H1 (cell line): Measurements from ENCODE around the gene ZDHHC11. TPM values are rescaled to one million over a fixed set of nuclear protein-coding genes. Genes with fewer than 3 reads are reported as not detected.

ENCODE experiments used
- CTCF ChIA-PET: fragments of 300-600 bp; sonication (Branson Sonifier 250); formaldehyde crosslinking; loops from one replicate; lab custom pipeline; 2021; ENCODE audit not compliant: partially characterized antibody; lab: Charles Lee
- POLR2A ChIA-PET: fragments of 300-600 bp; sonication (Branson Sonifier 250); formaldehyde crosslinking; loops from one replicate; lab custom pipeline; 2021; ENCODE audit warnings: inconsistent platforms; ENCODE audit not compliant: partially characterized antibody; lab: Charles Lee
- DNase-seq, 2 experiments: peaks; one replicate each; pipeline versions ENCODE4 v3.0.0 to v3.0.0-alpha.2; 2010 to 2022; ENCODE audit warnings: low spot score in 2 of 2, low read depth in 1 of 2, mixed read lengths in 1 of 2
- FAIRE-seq: peaks from 2 replicates; lab custom pipeline; 2011; peaks lifted over from hg19 to GRCh38; lab: Jason Lieb, UNC
- H2AFZ ChIP-seq: 2 replicates; pipeline ENCODE4 v1.8.1; 2012; ENCODE audit warnings: low read length, inconsistent platforms
- H2AK5ac ChIP-seq: 2 replicates; pipeline ENCODE4 v1.6.1; 2013; ENCODE audit warnings: low read depth, low read length
- H2BK120ac ChIP-seq: replicated peaks from 2 replicates; pipeline ENCODE3; 2013; ENCODE audit warnings: low read depth, low read length, inconsistent platforms
- H2BK12ac ChIP-seq: 2 replicates; pipeline ENCODE4 v1.6.1; 2013; ENCODE audit warnings: low read depth, low read length
- H2BK15ac ChIP-seq: 2 replicates; pipeline ENCODE4 v1.6.1; 2013; ENCODE audit warnings: low read length
- H2BK20ac ChIP-seq: 2 replicates; pipeline ENCODE4 v1.6.1; 2013; ENCODE audit warnings: low read length
- H2BK5ac ChIP-seq: 2 replicates; pipeline ENCODE4 v1.6.1; 2013; ENCODE audit warnings: low read depth, low read length
- H3K14ac ChIP-seq: 2 replicates; pipeline ENCODE4 v1.6.1; 2013; ENCODE audit warnings: inconsistent platforms; ENCODE audit not compliant: insufficient read length
- H3K18ac ChIP-seq: 2 replicates; pipeline ENCODE4 v1.6.1; 2013; ENCODE audit warnings: low read length; ENCODE audit errors: extremely low read depth
- H3K23ac ChIP-seq: 2 replicates; pipeline ENCODE4 v1.6.1; 2013; ENCODE audit warnings: inconsistent platforms; ENCODE audit not compliant: insufficient read length
- H3K23me2 ChIP-seq: 2 replicates; pipeline ENCODE4 v1.6.1; 2013; ENCODE audit warnings: low read depth, low read length
- H3K27ac ChIP-seq: 2 replicates; pipeline ENCODE4 v1.6.1; 2011; ENCODE audit warnings: low read depth, low read length, inconsistent platforms
- H3K27me3 ChIP-seq, 4 experiments: replicated peaks in 1 of 4; 1 replicate in 1 of 4; 2 replicates in 3 of 4; pipeline versions ENCODE4 v1.6.1 to v1.8.1; 2011 to 2013; ENCODE audit warnings: low read length in 3 of 4, mild to moderate bottlenecking in 3 of 4, inconsistent platforms in 2 of 4, mixed read lengths in 2 of 4, moderate library complexity in 1 of 4; ENCODE audit not compliant: control insufficient read depth in 3 of 4, insufficient read depth in 3 of 4; ENCODE audit errors: extremely low read depth in 1 of 4
- H3K36me3 ChIP-seq, 4 experiments: 2 replicates each; pipeline versions ENCODE4 v1.6.1 to v1.8.1; 2011 to 2013; ENCODE audit warnings: mild to moderate bottlenecking in 4 of 4, low read length in 3 of 4, moderate library complexity in 2 of 4, control low read depth in 1 of 4, inconsistent platforms in 1 of 4; ENCODE audit not compliant: insufficient read depth in 4 of 4, control insufficient read depth in 2 of 4
- H3K4ac ChIP-seq: replicated peaks from 2 replicates; pipeline ENCODE3; 2013; ENCODE audit warnings: low read length, low read depth, mixed read lengths, inconsistent platforms; ENCODE audit not compliant: insufficient read length
- H3K4me1 ChIP-seq, 4 experiments: replicated peaks in 1 of 4; 1 replicate in 1 of 4; 2 replicates in 3 of 4; pipeline versions ENCODE4 v1.6.1 to v1.8.1; 2011 to 2013; ENCODE audit warnings: low read length in 3 of 4, inconsistent platforms in 2 of 4, mixed read lengths in 1 of 4; ENCODE audit not compliant: insufficient read depth in 4 of 4, control insufficient read depth in 3 of 4
- H3K4me2 ChIP-seq, 2 experiments: 2 replicates each; pipeline versions ENCODE4 v1.6.1 to v1.8.1; 2011 to 2013; ENCODE audit warnings: low read depth in 2 of 2, low read length in 2 of 2, control low read depth in 1 of 2, inconsistent platforms in 1 of 2, mild to moderate bottlenecking in 1 of 2; ENCODE audit not compliant: insufficient read depth in 1 of 2
- H3K4me3 ChIP-seq, 4 experiments: fragments of 200-600, 300-600 bp in 1 of 4; sonication (generic), shearing (Covaris generic), sonication (Bioruptor Twin) in 1 of 4; 2 replicates each; pipeline versions ENCODE4 v1.5.1 to v1.8.1; 2011 to 2016; ENCODE audit warnings: low read length in 4 of 4, low read depth in 3 of 4, control low read depth in 2 of 4, inconsistent platforms in 2 of 4, mild to moderate bottlenecking in 2 of 4, mixed read lengths in 1 of 4, moderate library complexity in 1 of 4; ENCODE audit not compliant: insufficient read depth in 2 of 4; ENCODE audit errors: extremely low read depth in 1 of 4
- H3K56ac ChIP-seq: replicated peaks from 2 replicates; pipeline ENCODE3; 2013; ENCODE audit warnings: low read depth, mild to moderate bottlenecking, mixed read lengths, low read length, inconsistent platforms; ENCODE audit not compliant: insufficient read length
- H3K79me1 ChIP-seq: 2 replicates; pipeline ENCODE4 v1.6.1; 2013; ENCODE audit warnings: low read depth, low read length, control low read depth
- H3K79me2 ChIP-seq, 2 experiments: 2 replicates each; pipeline versions ENCODE4 v1.6.1 to v1.8.1; 2012 to 2013; ENCODE audit warnings: low read length in 2 of 2, mild to moderate bottlenecking in 2 of 2, inconsistent platforms in 1 of 2; ENCODE audit not compliant: insufficient read depth in 2 of 2, control insufficient read depth in 1 of 2
- H3K9ac ChIP-seq, 4 experiments: replicated peaks in 1 of 4; 1 replicate in 1 of 4; 2 replicates in 3 of 4; pipeline versions ENCODE4 v1.6.1 to v1.8.1; 2011 to 2013; ENCODE audit warnings: low read depth in 3 of 4, low read length in 3 of 4, control low read depth in 2 of 4, mild to moderate bottlenecking in 2 of 4, moderate library complexity in 2 of 4, inconsistent platforms in 1 of 4; ENCODE audit errors: extremely low read depth in 1 of 4
- H3K9me3 ChIP-seq, 2 experiments: 2 replicates each; pipeline versions ENCODE4 v1.6.1 to v1.8.1; 2012 to 2013; ENCODE audit warnings: mild to moderate bottlenecking in 2 of 2, moderate library complexity in 2 of 2, control low read depth in 1 of 2, inconsistent platforms in 1 of 2, low read depth in 1 of 2, low read length in 1 of 2, mixed read lengths in 1 of 2; ENCODE audit not compliant: insufficient read depth in 2 of 2
- H4K20me1 ChIP-seq, 2 experiments: replicated peaks in 1 of 2; 2 replicates each; pipeline versions ENCODE3 to v1.8.1; 2011 to 2013; ENCODE audit warnings: inconsistent platforms in 2 of 2, low read length in 2 of 2, mild to moderate bottlenecking in 1 of 2; ENCODE audit not compliant: insufficient read depth in 2 of 2, control insufficient read depth in 1 of 2
- H4K5ac ChIP-seq: 2 replicates; pipeline ENCODE4 v1.6.1; 2013; ENCODE audit warnings: low read length, low read depth, mixed read lengths, inconsistent platforms; ENCODE audit not compliant: insufficient read length
- H4K8ac ChIP-seq: 2 replicates; pipeline ENCODE4 v1.8.0; 2013; ENCODE audit warnings: mild to moderate bottlenecking, moderate library complexity, low read length, inconsistent platforms; ENCODE audit not compliant: insufficient read depth; ENCODE audit errors: extremely low read depth
- H4K91ac ChIP-seq: replicated peaks from 2 replicates; pipeline ENCODE3; 2013; ENCODE audit warnings: low read length, mixed read lengths, inconsistent platforms; ENCODE audit not compliant: insufficient read length
- BACH1 ChIP-seq: IDR thresholded peaks from 2 replicates; pipeline ENCODE4 v1.6.1; 2012; ENCODE audit warnings: low read length, improper control_type of control experiment
- CEBPB ChIP-seq: IDR thresholded peaks from 2 replicates; pipeline ENCODE4 v1.6.1; 2012; ENCODE audit warnings: low read depth, low read length
- FOSL1 ChIP-seq: IDR thresholded peaks from 2 replicates; pipeline ENCODE4 v1.6.1; 2011; ENCODE audit warnings: mild to moderate bottlenecking, low read depth, low read length, moderate library complexity; ENCODE audit not compliant: insufficient read depth
- SIN3A ChIP-seq, 2 experiments: IDR thresholded peaks in 1 of 2; conservative IDR thresholded peaks in 1 of 2; 2 replicates each; pipeline ENCODE4 v1.6.1; 2011 to 2012; ENCODE audit warnings: low read length in 2 of 2, improper control_type of control experiment in 1 of 2, low read depth in 1 of 2, mild to moderate bottlenecking in 1 of 2
- WGBS, 2 experiments: shearing (Covaris generic) in 1 of 2; methylation state at CpG; one replicate each; pipeline versions ENCODE4 v1.1.6 to v1.1.7; 2013 to 2015; ENCODE audit warnings: low lambda C conversion rate in 2 of 2, mixed read lengths in 2 of 2, inconsistent platforms in 1 of 2, low coverage in 1 of 2, missing lambda C conversion rate in 1 of 2; ENCODE audit not compliant: insufficient replicate concordance in 2 of 2, insufficient coverage in 1 of 2, insufficient read length in 1 of 2; ENCODE audit errors: extremely low coverage in 1 of 2, missing lambda C conversion rate in 1 of 2; 5-methylcytosine and 5-hydroxymethylcytosine counted together
- polyA plus RNA-seq, 7 experiments: library from polyadenylated mRNA; depleted of rRNA in 3 of 7; stranded (reverse) in 5 of 7; unstranded in 2 of 7; fragments of >200 nt in 5 of 7; fragments of 200-250 nt in 2 of 7; gene quantifications; 1 replicate in 5 of 7; 2 replicates in 1 of 7; 4 replicates in 1 of 7; pipeline versions ENCODE4 v1.2.1 to v1.2.3, GENCODE V29; 2011 to 2013; ENCODE audit warnings: missing spikeins in 2 of 7, mixed read lengths in 2 of 7
- total RNA-seq: library from RNA; stranded (reverse); fragmentation: NEBNext Ultra II Directional; extraction: Animal tissue kit (Norgen Biotek cat#: 25700); gene quantifications from 2 replicates; pipeline ENCODE4 v1.2.1, GENCODE V29; 2021

Gene ZDHHC11
- total and polyA plus RNA-seq, 2 of the 8 experiments (the other 6 are each of a cell fraction or from before 2014, with no cell fraction given): 4.7 to 16.6 TPM

- Histone ChIP-seq H3K4me3 (no peak overlapping the region), H4K91ac (no peak overlapping the region), H3K23me2 (peaks cover 5% of the 10 kb centered on the region; the same call in 1 of the 2 replicates), H2BK20ac (no peak overlapping the region), H3K4ac (no peak overlapping the region), H3K4me2 (no peak overlapping the region), H2BK120ac (no peak overlapping the region), H2BK5ac (no peak overlapping the region; the same call in 1 of the 2 replicates), H3K9ac (no peak overlapping the region), H3K27me3 (no peaks in the 10 kb centered on the region; a peak in 1 of 7 replicates), H3K79me2 (peaks cover 0 to 55% of the 10 kb centered on the region in 2 experiments; a peak in 3 of 4 replicates), H2AK5ac (no peak overlapping the region), H3K23ac (no peak overlapping the region), H3K18ac (no peak overlapping the region), H2BK15ac (no peak overlapping the region), H3K4me1 (no peaks in the 10 kb centered on the region), H3K27ac (no peak overlapping the region), H2BK12ac (no peak overlapping the region), H2AFZ (no peak overlapping the region), H4K8ac (no peak overlapping the region), H3K9me3 (no peaks in the 10 kb centered on the region; a peak in 1 of 4 replicates), H3K79me1 (peaks cover 24% of the 10 kb centered on the region), H3K56ac (no peak overlapping the region), H4K5ac (no peak overlapping the region), H4K20me1 (peaks cover 24 to 41% of the 10 kb centered on the region in 2 experiments), H3K36me3 (peaks cover 44 to 87% (median 85%) of the 10 kb centered on the region in 4 experiments), H3K14ac (no peak overlapping the region)
- DNase-seq (no peak), FAIRE-seq (no peak)
- ChIA-PET CTCF (interaction anchor here (0.6 to 1.2 kb wide), 2 partner anchors 18 to 669 kb away, joined by 3 to 4 read pairs; no protein-coding TSS in a partner anchor), POLR2A (interaction anchor here (1.1 to 2.5 kb wide), 8 partner anchors 8 to 36 kb away, joined by 3 to 10 read pairs (median 4); partner anchors contain the start of genes BRD9 and TRIP13)
- 89% methylated on average over 16 of the region's 16 CpGs; no CpG with 5 or more reads in 1 of the 2 experiments for WGBS, 2 experiments
- TF ChIP-seq SIN3A (conservative IDR thresholded peaks at IDR 0.05 in 1 of 2, IDR thresholded peaks at IDR 0.05 in 1 of 2; ENCODE audit: low read depth in 1 of 2, low read length in 2 of 2): no peak
- no peak for TF ChIP-seq FOSL1
- no peak for TF ChIP-seq CEBPB
- TF ChIP-seq BACH1: no peak
These were observed 33.8 kb upstream of the ZDHHC11 start for GRCh38 chr5:884345-885126.
